H1 (cell line): ENCODE results near the gene SEMA3A. TPM values are rescaled to one million over a fixed set of nuclear protein-coding genes. Genes with fewer than 3 reads are reported as not detected.

Experiments
- FOSL1 ChIP-seq: IDR thresholded peaks from 2 replicates; pipeline ENCODE4 v1.6.1; 2011; ENCODE audit warnings: mild to moderate bottlenecking, low read depth, low read length, moderate library complexity; ENCODE audit not compliant: insufficient read depth
- RXRA ChIP-seq: IDR thresholded peaks from 2 replicates; pipeline ENCODE4 v1.6.1; 2011; ENCODE audit warnings: low read depth, mild to moderate bottlenecking, low read length, moderate library complexity; ENCODE audit not compliant: insufficient read depth
- polyA plus RNA-seq, 7 experiments: library from polyadenylated mRNA; depleted of rRNA in 3 of 7; stranded (reverse) in 5 of 7; unstranded in 2 of 7; fragments of >200 nt in 5 of 7; fragments of 200-250 nt in 2 of 7; gene quantifications; 1 replicate in 5 of 7; 2 replicates in 1 of 7; 4 replicates in 1 of 7; pipeline versions ENCODE4 v1.2.1 to v1.2.3, GENCODE V29; 2011 to 2013; ENCODE audit warnings: missing spikeins in 2 of 7, mixed read lengths in 2 of 7
- total RNA-seq: library from RNA; stranded (reverse); fragmentation: NEBNext Ultra II Directional; extraction: Animal tissue kit (Norgen Biotek cat#: 25700); gene quantifications from 2 replicates; pipeline ENCODE4 v1.2.1, GENCODE V29; 2021

Gene SEMA3A
- total and polyA plus RNA-seq, 2 of the 8 experiments (the other 6 are each of a cell fraction or from before 2014, with no cell fraction given): 8.1 to 45.9 TPM

DNA sequence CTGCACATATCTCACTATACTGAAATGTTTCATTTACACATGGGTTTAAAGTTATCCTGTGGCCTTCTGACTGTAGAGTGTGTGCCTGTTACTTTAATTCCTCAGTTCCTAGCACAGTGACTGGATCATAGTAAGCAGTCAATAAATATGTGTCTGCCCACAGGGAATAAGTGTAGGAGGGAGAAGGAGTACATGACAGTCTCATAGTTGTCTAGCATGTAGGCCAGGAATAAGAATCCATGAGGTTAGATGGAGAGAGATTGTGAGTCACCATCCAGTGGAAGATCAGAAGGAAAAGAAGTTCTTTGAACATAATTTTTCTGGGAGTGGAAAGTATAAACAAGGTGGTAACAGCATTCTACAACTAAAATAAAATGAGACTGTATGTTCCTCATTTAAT is 36.6 kb upstream of the SEMA3A start (continued):
- TF ChIP-seq RXRA: no peak
- TF ChIP-seq FOSL1: no peak
